NOMO-1 treated with DMSO at 0.1 percent for 48 hours (cell line): ENCODE results near the gene MAPKAP1.
"Not testable (repeated sequence)": the region's sequence is repeated elsewhere in the genome, so short reads cannot be mapped to it uniquely, and the experiment has no call there.

Source experiments
- DNase-seq: peaks from one replicate; lab custom pipeline; 2025; ENCODE audit not compliant: unreplicated experiment; lab: John Stamatoyannopoulos, UW

MAPKAP1 gene

GRCh38 chr9:125611121-125611765, 95.8 kb downstream of the MAPKAP1 start:
- no peak for DNase-seq

- no peak for DNase-seq
Measured at GRCh38 chr9:125609744-125610143, 97.3 kb downstream of the MAPKAP1 start.

GRCh38 chr9:125608489-125609224, 98.4 kb downstream of the MAPKAP1 start:
- no peak for DNase-seq

GRCh38 chr9:125604196-125604595, 102.8 kb downstream of the MAPKAP1 start:
- no peak for DNase-seq

GRCh38 chr9:125603478-125604021, 103.5 kb downstream of the MAPKAP1 start:
- DNase-seq, result no peak

- no peak for DNase-seq
Measured at GRCh38 chr9:125601961-125602360, 105.0 kb downstream of the MAPKAP1 start.

GRCh38 chr9:125600194-125600593, 106.8 kb downstream of the MAPKAP1 start:
- DNase-seq, result no peak

- DNase-seq, result no peak
Measured at GRCh38 chr9:125594223-125594610, 112.8 kb downstream of the MAPKAP1 start.

- peak; percentile 64 for DNase-seq
Measured at GRCh38 chr9:125593581-125594222, 113.3 kb downstream of the MAPKAP1 start.

- no peak for DNase-seq
Measured at GRCh38 chr9:125591888-125592287, 115.1 kb downstream of the MAPKAP1 start.

- DNase-seq, result no peak
Measured at GRCh38 chr9:125591245-125591644, 115.8 kb downstream of the MAPKAP1 start.

GRCh38 chr9:125589287-125589686, 117.7 kb downstream of the MAPKAP1 start:
- DNase-seq, result no peak

GRCh38 chr9:125587819-125588460, 119.1 kb downstream of the MAPKAP1 start:
- no peak for DNase-seq

GRCh38 chr9:125586172-125586511, 120.9 kb downstream of the MAPKAP1 start:
- DNase-seq, result no peak

GRCh38 chr9:125585503-125586171, 121.4 kb downstream of the MAPKAP1 start:
- DNase-seq, result no peak

- no peak for DNase-seq
Measured at GRCh38 chr9:125580701-125581286, 126.2 kb downstream of the MAPKAP1 start.

GRCh38 chr9:125579030-125579932, 127.7 kb downstream of the MAPKAP1 start:
- DNase-seq, result no peak

- DNase-seq, result no peak
Measured at GRCh38 chr9:125574126-125574877, 132.7 kb downstream of the MAPKAP1 start.

GRCh38 chr9:125572461-125572860, 134.5 kb downstream of the MAPKAP1 start:
- not testable (repeated sequence) for DNase-seq
